ENCODE data around the gene EPS15.
"Not testable (repeated sequence)": the region's sequence is repeated elsewhere in the genome, so short reads cannot be mapped to it uniquely, and the experiment has no call there.

Gene EPS15

DNA sequence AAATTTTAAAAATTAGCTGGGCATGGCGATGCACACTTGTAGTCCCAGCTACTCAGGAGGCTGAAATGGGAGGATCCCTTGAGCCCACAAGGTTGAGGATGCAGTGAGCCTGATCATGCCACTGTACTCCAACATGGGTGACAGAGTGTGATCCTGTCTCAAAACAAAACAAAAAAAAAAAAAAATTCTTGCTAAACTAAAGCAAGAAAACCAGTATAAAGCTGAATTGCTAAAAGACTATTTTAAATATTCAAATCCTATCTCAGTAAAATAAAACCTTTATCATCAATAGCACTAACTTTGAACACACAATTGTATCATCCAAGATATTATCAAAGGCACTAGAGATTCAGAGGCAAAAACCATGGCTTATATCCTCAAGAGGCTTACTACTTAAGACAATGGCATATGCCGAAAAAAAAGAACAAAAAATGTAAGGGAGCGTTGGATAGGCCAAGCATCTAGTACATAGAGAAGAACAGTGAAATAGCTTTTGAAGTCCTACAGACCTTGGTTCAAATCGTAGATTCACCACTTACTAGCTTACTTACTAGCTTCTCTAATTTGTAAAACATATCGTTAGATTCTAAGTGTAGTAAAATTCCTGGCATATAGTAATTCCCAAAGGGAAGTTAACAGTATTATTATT lies 3.6 kb downstream of the EPS15 start:
- DNase-seq (ENCODE audit: low read depth in 2 of 2): no peak

- DNase-seq (ENCODE audit: low read depth in 2 of 2): no peak
Observed at GRCh38 chr1:51514733-51515132, 4.3 kb downstream of the EPS15 start.

GRCh38 chr1:51512606-51513005 lies 6.5 kb downstream of the EPS15 start:
- no peak for DNase-seq (ENCODE audit: low read depth in 2 of 2)

- DNase-seq (ENCODE audit: low read depth in 2 of 2): no peak
Observed at GRCh38 chr1:51512120-51512519, 6.9 kb downstream of the EPS15 start.

- DNase-seq (ENCODE audit: low read depth in 2 of 2): no peak
Observed at GRCh38 chr1:51509773-51510172, 9.3 kb downstream of the EPS15 start.

- DNase-seq (ENCODE audit: low read depth in 2 of 2): no peak
Observed at GRCh38 chr1:51506537-51506936, 12.5 kb downstream of the EPS15 start.

- DNase-seq (ENCODE audit: low read depth in 2 of 2): no peak
Observed at GRCh38 chr1:51504806-51505525, 14.1 kb downstream of the EPS15 start.

DNA sequence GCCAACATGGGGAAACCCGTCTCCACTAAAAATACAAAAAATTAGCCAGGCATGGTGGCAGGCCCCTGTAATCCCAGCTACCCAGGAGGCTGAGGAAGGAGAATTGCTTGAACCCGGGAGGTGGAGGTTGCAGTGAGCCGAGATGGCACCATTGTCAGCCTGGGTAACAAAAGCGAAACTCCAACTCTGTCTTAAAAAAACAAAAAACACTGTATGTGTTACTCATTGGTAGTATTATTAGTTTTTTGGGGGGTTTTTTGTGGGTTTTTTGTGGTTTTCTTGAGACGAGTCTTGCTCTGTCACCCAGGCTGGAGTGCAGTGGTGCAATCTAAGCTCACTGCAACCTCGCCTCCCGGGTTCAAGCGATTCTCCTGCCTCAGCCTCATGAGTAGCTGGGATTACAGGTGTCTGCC lies 17.8 kb downstream of the EPS15 start:
- DNase-seq (ENCODE audit: low read depth in 2 of 2): not testable (repeated sequence)

- DNase-seq (ENCODE audit: low read depth in 2 of 2): no peak
Observed at GRCh38 chr1:51499694-51500093, 19.4 kb downstream of the EPS15 start.

DNA sequence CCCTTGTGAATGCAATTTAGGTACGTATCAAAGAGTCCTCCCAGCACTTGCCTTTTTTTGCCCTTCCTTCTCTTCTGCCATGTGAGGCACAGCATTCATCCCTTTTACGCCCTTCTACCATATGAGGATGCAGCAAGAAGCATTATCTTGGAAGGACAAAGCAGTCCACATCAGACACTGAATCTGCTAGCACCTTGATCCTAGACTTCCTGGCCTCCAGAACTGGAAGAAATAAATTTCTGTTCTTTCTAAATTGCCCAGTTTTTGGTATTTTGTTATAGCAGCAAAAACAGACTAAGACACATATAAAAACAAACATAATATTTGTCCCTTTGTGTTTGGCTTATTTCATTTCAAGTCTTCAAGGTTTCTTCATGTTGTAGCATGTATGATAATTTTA lies 20.1 kb downstream of the EPS15 start:
- DNase-seq (ENCODE audit: low read depth in 2 of 2): no peak

- DNase-seq (ENCODE audit: low read depth in 2 of 2): no peak
Observed at GRCh38 chr1:51497340-51497739, 21.7 kb downstream of the EPS15 start.

GRCh38 chr1:51494138-51494830 lies 24.8 kb downstream of the EPS15 start:
- DNase-seq (ENCODE audit: low read depth in 2 of 2): no peak

DNA sequence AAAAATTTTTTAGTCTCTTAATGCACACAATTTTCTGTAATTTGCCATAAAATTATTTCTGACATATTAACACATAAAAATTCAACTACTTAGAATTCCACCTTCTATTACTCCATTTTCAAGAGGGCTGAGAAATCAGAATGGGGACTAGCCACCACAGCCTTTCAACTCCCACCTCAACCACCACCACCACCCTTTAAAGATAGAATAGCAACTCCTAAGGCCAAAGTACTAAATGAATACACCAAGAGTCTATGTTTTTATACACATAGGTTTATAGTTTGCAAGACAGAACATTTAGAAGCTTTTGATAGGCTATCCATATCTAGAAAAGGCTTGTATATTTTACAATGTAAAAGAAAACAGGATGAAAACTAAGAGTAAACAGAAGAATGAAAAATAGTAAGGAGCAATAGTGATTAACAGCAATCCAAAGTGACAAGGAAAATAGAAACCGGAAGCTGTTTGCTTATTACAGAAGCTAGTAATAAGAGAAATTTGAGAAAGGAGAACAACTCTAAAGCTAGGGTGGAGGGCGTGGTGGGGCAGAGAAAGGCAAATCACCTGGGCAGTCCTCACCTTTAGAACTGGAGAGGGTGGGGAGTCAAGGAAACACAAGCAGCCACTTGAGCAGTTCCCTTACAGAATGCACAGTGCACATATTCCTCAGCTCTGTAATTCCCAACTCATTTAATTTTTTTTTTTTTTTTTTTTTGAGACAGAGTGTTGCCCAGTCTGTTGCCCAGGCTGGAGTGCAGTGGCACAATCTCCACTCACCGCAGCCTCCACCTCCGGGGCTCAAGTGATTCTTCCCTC lies 27.7 kb downstream of the EPS15 start:
- no peak for DNase-seq (ENCODE audit: low read depth in 2 of 2)

DNA sequence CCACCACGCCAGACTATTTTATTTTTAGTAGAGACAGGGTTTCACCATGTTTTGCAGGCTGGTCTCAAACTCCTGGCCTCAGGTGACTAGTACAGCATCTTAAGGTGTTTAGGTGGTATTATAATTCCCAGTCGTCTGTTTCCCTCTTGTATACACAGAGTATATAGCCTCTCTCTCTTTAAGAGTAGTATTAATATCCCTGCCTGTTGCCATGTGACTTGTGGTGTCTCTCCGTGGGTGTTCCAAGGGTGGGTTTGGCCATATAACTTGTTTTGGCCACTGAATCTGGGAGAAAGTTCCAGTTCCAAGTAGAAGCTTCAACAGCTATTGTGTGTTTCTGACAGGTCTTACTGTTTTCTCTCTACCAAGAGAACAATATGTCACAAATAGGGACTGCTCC lies 29.6 kb downstream of the EPS15 start:
- DNase-seq (ENCODE audit: low read depth in 2 of 2): no peak

GRCh38 chr1:51488372-51489050 lies 30.6 kb downstream of the EPS15 start:
- no peak for DNase-seq (ENCODE audit: low read depth in 2 of 2)

- no peak for DNase-seq (ENCODE audit: low read depth in 2 of 2)
Observed at GRCh38 chr1:51487628-51488027, 31.4 kb downstream of the EPS15 start.

- no peak for DNase-seq (ENCODE audit: low read depth in 2 of 2)
Observed at GRCh38 chr1:51484591-51484990, 34.5 kb downstream of the EPS15 start.

- DNase-seq (ENCODE audit: low read depth in 2 of 2): no peak
Observed at GRCh38 chr1:51482881-51483280, 36.2 kb downstream of the EPS15 start.

DNA sequence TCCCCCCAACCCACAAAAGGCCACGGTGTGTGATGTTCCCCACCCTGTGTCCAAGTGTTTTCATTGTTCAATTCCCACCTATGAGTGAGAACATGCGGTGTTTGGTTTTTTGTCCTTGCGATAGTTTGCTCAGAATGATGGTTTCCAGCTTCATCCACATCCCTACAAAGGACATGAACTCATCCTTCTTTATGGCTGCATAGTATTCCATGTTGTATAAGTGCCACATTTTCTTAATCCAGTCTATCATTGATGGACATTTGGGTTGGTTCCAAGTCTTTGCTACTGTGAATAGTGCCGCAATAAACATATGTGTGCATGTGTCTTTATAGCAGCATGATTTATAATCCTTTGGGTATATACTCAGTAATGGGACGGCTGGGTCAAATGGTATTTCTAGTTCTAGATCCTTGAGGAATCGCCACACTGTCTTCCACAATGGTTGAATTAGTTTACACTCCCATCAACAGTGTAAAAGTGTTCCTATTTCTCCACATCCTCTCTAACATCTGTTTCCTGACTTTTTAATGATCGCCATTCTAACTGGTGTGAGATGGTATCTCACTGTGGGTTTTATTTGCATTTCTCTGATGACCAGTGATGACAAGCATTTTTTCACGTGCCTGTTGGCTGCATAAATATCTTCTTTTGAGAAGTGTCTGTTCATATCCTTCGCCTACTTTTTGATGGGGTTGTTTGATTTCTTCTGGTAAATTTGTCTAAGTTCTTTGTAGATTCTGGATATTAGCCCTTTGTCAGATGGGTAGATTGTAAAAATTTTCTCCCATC lies 44.0 kb downstream of the EPS15 start:
- DNase-seq (ENCODE audit: low read depth in 2 of 2): not testable (repeated sequence)

- no peak for DNase-seq (ENCODE audit: low read depth in 2 of 2)
Observed at GRCh38 chr1:51473331-51474115, 45.5 kb downstream of the EPS15 start.

Data from stimulated activated CD8-positive, alpha-beta memory T cell treated with anti-CD3 and anti-CD28 coated beads, Interleukin-15, amount 100 ng/mL, for 4 hours (primary cell).